Neural progenitor cell (in vitro differentiated cells): Measurements from ENCODE around the gene CHD2.

Source experiments
- EZH2 ChIP-seq: fragments of 200-600 bp; sonication (generic); IDR thresholded peaks from 2 replicates; pipeline ENCODE4 v1.6.1; 2017; ENCODE audit warnings: antibody characterized with exemption, mild to moderate bottlenecking, moderate library complexity
- EZH2phosphoT487 ChIP-seq: fragments of 200-600 bp; sonication (generic); IDR thresholded peaks from 2 replicates; pipeline ENCODE4 v1.6.1; 2017; ENCODE audit warnings: antibody characterized with exemption
- TF ChIP-seq, protein P1 (sequence below): fragments of 200-600 bp; sonication (generic); IDR thresholded peaks from 2 replicates; pipeline ENCODE4 v1.5.1; 2017; ENCODE audit warnings: antibody characterized with exemption, mild to moderate bottlenecking

DNA sequence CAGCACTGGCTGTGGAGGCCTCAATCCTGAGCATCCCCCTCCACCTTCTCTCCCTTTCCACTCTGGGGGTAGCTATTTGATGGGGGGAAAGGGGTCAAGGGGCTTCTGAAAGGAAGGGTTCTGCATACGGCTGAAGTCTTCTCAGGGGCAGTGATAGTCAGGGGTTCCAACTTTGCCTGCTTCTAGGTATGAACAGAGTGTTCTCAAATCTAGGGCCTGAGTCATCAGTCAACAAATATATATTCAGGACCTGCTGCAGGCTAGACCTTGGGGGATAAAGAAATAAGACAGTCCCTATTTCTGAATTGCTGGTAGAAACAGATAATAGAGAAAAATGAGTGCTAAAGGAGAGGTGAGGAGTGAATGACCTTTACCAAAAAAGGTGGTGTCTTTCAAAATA is 176.1 kb downstream of the CHD2 start:
- TF ChIP-seq, protein P1, sequence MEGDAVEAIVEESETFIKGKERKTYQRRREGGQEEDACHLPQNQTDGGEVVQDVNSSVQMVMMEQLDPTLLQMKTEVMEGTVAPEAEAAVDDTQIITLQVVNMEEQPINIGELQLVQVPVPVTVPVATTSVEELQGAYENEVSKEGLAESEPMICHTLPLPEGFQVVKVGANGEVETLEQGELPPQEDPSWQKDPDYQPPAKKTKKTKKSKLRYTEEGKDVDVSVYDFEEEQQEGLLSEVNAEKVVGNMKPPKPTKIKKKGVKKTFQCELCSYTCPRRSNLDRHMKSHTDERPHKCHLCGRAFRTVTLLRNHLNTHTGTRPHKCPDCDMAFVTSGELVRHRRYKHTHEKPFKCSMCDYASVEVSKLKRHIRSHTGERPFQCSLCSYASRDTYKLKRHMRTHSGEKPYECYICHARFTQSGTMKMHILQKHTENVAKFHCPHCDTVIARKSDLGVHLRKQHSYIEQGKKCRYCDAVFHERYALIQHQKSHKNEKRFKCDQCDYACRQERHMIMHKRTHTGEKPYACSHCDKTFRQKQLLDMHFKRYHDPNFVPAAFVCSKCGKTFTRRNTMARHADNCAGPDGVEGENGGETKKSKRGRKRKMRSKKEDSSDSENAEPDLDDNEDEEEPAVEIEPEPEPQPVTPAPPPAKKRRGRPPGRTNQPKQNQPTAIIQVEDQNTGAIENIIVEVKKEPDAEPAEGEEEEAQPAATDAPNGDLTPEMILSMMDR, result no peak
- TF ChIP-seq EZH2 (no peak), EZH2phosphoT487 (no peak)
